SH-SY5Y (cell line): ENCODE results near the gene OR6K6.

Source experiments
- GATA2 ChIP-seq: IDR thresholded peaks from 2 replicates; pipeline ENCODE4 v1.6.1; 2011; ENCODE audit warnings: mild to moderate bottlenecking, low read depth, low read length
- GATA3 ChIP-seq: IDR thresholded peaks from 2 replicates; pipeline ENCODE4 v1.6.1; 2011; ENCODE audit warnings: low read depth, mild to moderate bottlenecking, low read length, moderate library complexity

DNA sequence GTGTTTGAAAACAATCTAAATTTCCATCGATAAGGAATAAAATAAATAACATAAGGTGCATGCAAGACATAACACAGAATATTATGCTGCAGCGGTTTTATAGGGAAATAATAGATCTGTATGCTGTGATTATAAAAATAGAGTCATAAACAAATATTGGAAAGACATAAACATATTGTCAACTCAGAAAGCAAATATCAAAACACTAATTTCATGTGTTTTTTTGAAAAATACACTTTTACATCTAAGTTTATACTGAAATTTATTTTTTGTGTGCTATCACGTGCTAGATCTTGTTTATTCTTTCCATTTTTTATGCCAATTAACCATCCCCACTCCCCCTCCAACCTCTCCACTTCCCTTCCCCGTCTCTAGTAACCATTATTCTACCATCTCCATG, 43.4 kb upstream of the OR6K6 start:
- TF ChIP-seq GATA2 (no peak), GATA3 (no peak)
